Heart right ventricle (tissue), 16 donors: ENCODE measurements around the gene PLCB1. TPM values are rescaled to one million over a fixed set of nuclear protein-coding genes. Genes with fewer than 3 reads are reported as not detected.

Experiments used
- ATAC-seq, 8 donors: fragments of 200-7000 bp; cut with Tn5 transposase; one replicate each; pipeline ENCODE4 v1.9.1; 2020; ENCODE audit warnings: mild to moderate bottlenecking in 8 of 8, moderate library complexity in 8 of 8, moderate number of reproducible peaks in 1 of 8
- DNase-seq, 2 donors: peaks; one replicate each; pipeline ENCODE4 v3.0.0-alpha.2; 2020
- H3K27ac ChIP-seq, 10 donors: fragments of 200-600 bp; sonication (generic) in 2 of 10; one replicate each; pipeline versions ENCODE4 v1.5.0 to v1.8.0; 2020 to 2022; ENCODE audit warnings: mild to moderate bottlenecking in 3 of 10
- H3K27me3 ChIP-seq, 7 donors: fragments of 200-600 bp; one replicate each; pipeline ENCODE4 v1.8.0; 2021 to 2022; ENCODE audit warnings: mild to moderate bottlenecking in 2 of 7
- H3K36me3 ChIP-seq, 9 donors: fragments of 200-600 bp; sonication (generic) in 1 of 9; one replicate each; pipeline versions ENCODE4 v1.5.0 to v1.8.0; 2020 to 2022; ENCODE audit warnings: mild to moderate bottlenecking in 2 of 9
- H3K4me1 ChIP-seq, 9 donors: fragments of 200-600 bp; sonication (generic) in 1 of 9; one replicate each; pipeline versions ENCODE4 v1.5.0 to v1.8.0; 2020 to 2022; ENCODE audit warnings: mild to moderate bottlenecking in 4 of 9
- H3K4me3 ChIP-seq, 10 donors: fragments of 200-600 bp; sonication (generic) in 2 of 10; one replicate each; pipeline versions ENCODE4 v1.5.0 to v1.8.0; 2020 to 2022; ENCODE audit warnings: mild to moderate bottlenecking in 7 of 10, moderate library complexity in 2 of 10
- H3K9me3 ChIP-seq, 11 donors: fragments of 200-600 bp in 10 of 11; sonication (generic) in 2 of 11; one replicate each; pipeline versions ENCODE4 v1.5.0 to v1.8.0; 2013 to 2022; ENCODE audit warnings: mild to moderate bottlenecking in 2 of 11, control low read depth in 1 of 11, moderate library complexity in 1 of 11
- WGBS, 2 donors: extraction: QIAGEN DNeasy Blood & Tissue Kit; methylation state at CpG; one replicate each; pipeline ENCODE4 v1.1.7; 2013; ENCODE audit warnings: inconsistent platforms in 1 of 2; 5-methylcytosine and 5-hydroxymethylcytosine counted together
- intact Hi-C, 10 donors: fragments of 100-400 bp; cut with DNase I; formaldehyde crosslinking; loops; one replicate each; pipeline versions ENCODE4 v1.11.1 to v1.14.2; 2022
- polyA plus RNA-seq, 2 donors: library from polyadenylated mRNA; stranded (reverse); fragments of 200-250 nt; gene quantifications; one replicate each; pipeline ENCODE4 v1.2.3, GENCODE V29; 2013
- total RNA-seq, 10 donors: library from RNA; stranded (reverse); fragmentation: NEBNext Ultra II Directional in 3 of 10; extraction: Animal tissue kit (Norgen Biotek cat#: 25700) in 3 of 10; gene quantifications; one replicate each; pipeline versions ENCODE4 v1.2.1 to v1.2.4, GENCODE V29; 2021 to 2023
- TF ChIP-seq, protein P1 (sequence below), 9 donors: fragments of 200-600 bp; sonication (generic) in 2 of 9; IDR thresholded peaks; one replicate each; pipeline versions ENCODE4 v1.5.0 to v1.8.0; 2021 to 2022; ENCODE audit warnings: antibody characterized with exemption in 9 of 9, mild to moderate bottlenecking in 5 of 9, moderate library complexity in 1 of 9
- donor health status: Arrhythmogenic right ventricular cardiomyopathy.
- donor health status: ischemic (EF 13 %, LVEDD 7.1; RV severe dilation, severe dysfunction).
- donor health status: healthy with polysubstance abuse.
- donor health status: DM: no; HTN: yes; CAD: no.
- donor health status: DM: no; HTN: no; CAD: no.
- donor health status: ischemic (EF 25% LVEDD 6.9; RV normal size, moderate dysfunction).
- donor health status: ischemic (EF 25% LVEDD 5.7; RV mildly dilated, moderate dysfunction).
- donor health status: healthy.
- donor health status: DM: yes; HTN: yes; CAD: no.
- donor health status: Ischemic cardiomyopathy.
- donor health status: ischemic (EF 35%, LVEDD 5.7; RV mildly dilated, moderate dysfunction).
- donor health status: nonischemic (EF 11% LVEDD 7.7; RV severe dilation, severe dysfunction).
- donor health status: DM: yes; HTN: yes; CAD: no.
- donor health status: PGD.
- donor health status: ischemic (EF 29% LVEDD 5.4; RV normal size, mild dysfunction).
- donor health status: nonischemic (EF 23%, LVEDD 6.1; RV moderate dilation, normal function).

The PLCB1 gene
- total and polyA plus RNA-seq, 12 donors: 2.2 to 12.7 (median 7.1) TPM

DNA sequence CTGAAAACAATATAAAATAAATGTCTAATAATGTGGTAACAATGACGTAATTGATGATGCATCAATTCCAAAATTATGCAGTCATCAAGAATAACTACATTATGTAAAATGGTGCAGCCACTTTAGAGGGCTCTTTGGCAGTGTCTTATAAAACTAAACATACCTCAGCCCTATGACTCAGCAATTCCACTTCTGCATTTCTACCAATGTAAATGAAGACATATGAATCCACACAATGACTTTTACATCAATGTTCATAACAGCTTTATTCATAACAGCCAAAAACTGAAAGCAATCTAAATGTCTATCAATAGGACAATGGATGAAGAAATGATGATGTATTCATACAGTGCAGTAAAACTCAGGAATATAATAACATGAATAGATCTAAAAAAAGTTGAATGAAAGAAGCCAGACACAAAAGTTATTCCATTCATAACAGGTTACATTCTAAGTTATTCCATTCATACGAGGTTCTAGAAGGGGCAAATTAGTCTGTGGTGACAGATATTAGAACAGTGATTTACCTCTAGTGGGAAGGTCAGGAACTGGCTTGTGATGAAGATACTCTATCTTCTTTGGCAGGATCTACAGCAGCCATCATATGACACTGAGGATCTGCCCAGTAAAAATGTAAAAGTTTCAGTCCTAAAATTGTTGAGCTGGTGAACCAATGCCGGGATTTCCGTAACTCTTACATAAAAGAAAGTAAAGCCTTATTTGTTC lies 396.1 kb downstream of the PLCB1 start:
- WGBS, 2 donors: 68 to 79% methylated on average over 4 of the region's 4 CpGs
- H3K36me3 ChIP-seq: no peaks in the 10 kb centered on the region
- no peaks in the 10 kb centered on the region for H3K27me3 ChIP-seq
- H3K27ac ChIP-seq: no peak overlapping the region
- TF ChIP-seq, protein P1, sequence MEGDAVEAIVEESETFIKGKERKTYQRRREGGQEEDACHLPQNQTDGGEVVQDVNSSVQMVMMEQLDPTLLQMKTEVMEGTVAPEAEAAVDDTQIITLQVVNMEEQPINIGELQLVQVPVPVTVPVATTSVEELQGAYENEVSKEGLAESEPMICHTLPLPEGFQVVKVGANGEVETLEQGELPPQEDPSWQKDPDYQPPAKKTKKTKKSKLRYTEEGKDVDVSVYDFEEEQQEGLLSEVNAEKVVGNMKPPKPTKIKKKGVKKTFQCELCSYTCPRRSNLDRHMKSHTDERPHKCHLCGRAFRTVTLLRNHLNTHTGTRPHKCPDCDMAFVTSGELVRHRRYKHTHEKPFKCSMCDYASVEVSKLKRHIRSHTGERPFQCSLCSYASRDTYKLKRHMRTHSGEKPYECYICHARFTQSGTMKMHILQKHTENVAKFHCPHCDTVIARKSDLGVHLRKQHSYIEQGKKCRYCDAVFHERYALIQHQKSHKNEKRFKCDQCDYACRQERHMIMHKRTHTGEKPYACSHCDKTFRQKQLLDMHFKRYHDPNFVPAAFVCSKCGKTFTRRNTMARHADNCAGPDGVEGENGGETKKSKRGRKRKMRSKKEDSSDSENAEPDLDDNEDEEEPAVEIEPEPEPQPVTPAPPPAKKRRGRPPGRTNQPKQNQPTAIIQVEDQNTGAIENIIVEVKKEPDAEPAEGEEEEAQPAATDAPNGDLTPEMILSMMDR (IDR thresholded peaks at IDR 0.05): no peak
- intact Hi-C loops: loop anchor here in 1 of 10 donors (10.0 kb wide), 2 partner anchors 187 to 393 kb away; partner anchors contain the start of gene PLCB1
- ATAC-seq (no peak), DNase-seq (no peak)
- H3K4me1 ChIP-seq: peaks cover 0 to 30% (median 0%) of the 10 kb centered on the region in 9 donors
- no peaks in the 10 kb centered on the region for H3K9me3 ChIP-seq
- no peak overlapping the region for H3K4me3 ChIP-seq

DNA sequence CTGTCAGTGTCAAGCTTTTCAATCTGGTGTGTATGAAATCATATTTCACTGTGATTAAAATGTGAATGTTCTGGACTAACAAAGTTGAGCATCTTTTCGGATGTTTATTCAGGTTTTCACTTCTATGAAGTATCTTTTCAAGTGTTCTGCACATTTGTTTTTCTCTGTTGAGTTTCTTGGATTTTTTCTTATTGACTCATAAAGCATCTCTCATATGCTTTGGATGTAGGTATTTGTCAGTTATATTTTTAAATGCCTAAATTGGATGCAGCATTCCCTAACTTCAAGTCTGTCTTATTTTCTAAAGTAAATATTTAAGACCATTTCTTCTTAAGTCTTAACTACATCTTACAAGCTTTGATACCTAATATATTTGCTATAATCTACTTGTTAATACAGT lies 398.0 kb downstream of the PLCB1 start:
- TF ChIP-seq, protein P1 (IDR thresholded peaks at IDR 0.05): no peak
- DNase-seq: no peak
- intact Hi-C loops: no loop called here
- Histone ChIP-seq H3K36me3 (no peaks in the 10 kb centered on the region), H3K27me3 (no peaks in the 10 kb centered on the region), H3K4me1 (peaks cover 0 to 28% (median 0%) of the 10 kb centered on the region in 9 donors), H3K4me3 (no peak overlapping the region), H3K9me3 (no peaks in the 10 kb centered on the region), H3K27ac (no peak overlapping the region)
- no peak for ATAC-seq
- WGBS, 2 donors: 83 to 89% methylated on average over 1 of the region's 1 CpG

DNA sequence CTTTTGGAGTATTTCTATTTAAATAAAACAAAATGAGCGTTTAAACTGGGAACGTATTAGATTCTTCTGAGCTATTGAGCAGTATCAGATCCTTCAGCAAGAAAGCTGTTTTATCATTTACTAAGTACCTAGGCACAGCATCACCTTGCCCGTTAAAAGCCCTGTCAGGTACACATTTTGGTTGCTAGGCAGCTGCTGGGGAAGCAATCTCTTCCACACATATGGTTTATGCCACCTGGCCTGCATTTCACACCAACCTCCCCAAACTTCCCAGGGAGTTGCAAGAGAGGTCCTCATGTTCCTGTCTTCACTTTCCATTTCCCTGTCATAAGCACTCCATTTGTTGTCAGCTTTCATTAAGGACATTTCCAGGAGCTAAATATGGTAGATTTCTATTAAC lies 400.1 kb downstream of the PLCB1 start:
- no peak for ATAC-seq
- 65 to 76% methylated on average over 3 of the region's 3 CpGs for WGBS, 2 donors
- no peaks in the 10 kb centered on the region for H3K36me3 ChIP-seq

DNA sequence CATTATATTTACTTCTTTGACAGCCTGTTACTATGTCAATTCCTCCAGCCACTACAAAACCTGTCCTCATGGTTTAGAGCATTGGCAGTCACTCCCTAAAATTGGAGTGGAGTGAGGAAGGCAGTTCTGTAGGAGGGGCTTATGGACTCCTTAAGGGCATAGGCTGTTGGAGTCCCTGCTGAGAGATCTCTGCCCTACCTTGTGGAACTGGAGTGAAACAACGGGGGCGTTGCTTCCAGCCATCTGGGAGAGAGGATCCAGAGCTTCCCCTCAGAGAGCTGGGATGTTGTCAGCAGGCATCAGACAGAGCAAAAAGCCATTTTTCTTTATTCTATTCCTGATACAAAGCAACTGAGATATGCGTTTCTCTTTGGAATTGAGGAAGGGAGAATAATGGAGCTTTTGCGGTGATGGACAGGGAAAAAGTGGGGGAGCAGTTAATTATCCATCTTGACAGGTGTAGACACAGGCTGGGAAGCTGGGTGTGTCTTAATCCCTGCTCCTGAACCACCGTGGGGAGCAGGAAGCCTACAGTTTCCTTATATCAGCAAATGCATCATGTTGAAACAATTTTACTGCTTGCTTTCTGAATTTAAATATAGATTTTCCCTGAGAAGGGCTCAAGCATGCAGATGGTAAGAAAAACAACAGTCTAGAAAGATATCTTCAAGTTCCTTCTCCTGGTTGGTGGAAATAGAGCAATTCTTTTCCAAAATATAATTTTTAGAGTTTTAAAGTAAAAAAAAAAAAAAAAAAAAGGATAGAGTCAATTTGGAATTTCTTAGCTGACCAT lies 402.5 kb downstream of the PLCB1 start:
- no peak overlapping the region for H3K4me3 ChIP-seq
- intact Hi-C loops: no loop called here
- H3K27ac ChIP-seq: no peak overlapping the region
- TF ChIP-seq, protein P1 (IDR thresholded peaks at IDR 0.05): no peak
- DNase-seq (no peak), ATAC-seq (no peak)
- WGBS, 2 donors: 43 to 44% methylated on average over 5 of the region's 5 CpGs
- H3K9me3 ChIP-seq: no peaks in the 10 kb centered on the region
- H3K36me3 ChIP-seq: no peaks in the 10 kb centered on the region
- peaks cover 0 to 27% (median 0%) of the 10 kb centered on the region in 9 donors for H3K4me1 ChIP-seq
- no peaks in the 10 kb centered on the region for H3K27me3 ChIP-seq

More for the DNA sequence above, 400.1 kb downstream of the PLCB1 start:
- Histone ChIP-seq H3K27ac (no peak overlapping the region), H3K4me3 (no peak overlapping the region), H3K4me1 (peaks cover 0 to 28% (median 0%) of the 10 kb centered on the region in 9 donors), H3K27me3 (no peaks in the 10 kb centered on the region), H3K9me3 (no peaks in the 10 kb centered on the region)
- no peak for DNase-seq
- TF ChIP-seq, protein P1 (IDR thresholded peaks at IDR 0.05): no peak
- intact Hi-C loops: no loop called here
